ENCODE data around the gene ZMYM3.
"Not testable (repeated sequence)": the region's sequence is repeated elsewhere in the genome, so short reads cannot be mapped to it uniquely, and the experiment has no call there.

The ZMYM3 gene

GRCh38 chrX:71254092-71254963 is at the start of gene ZMYM3:
TSS of gene ZMYM3 (minus strand) at chrX:71254140. CDS start at chrX:71253255, 885 bp downstream.
- DNase-seq (ENCODE audit: low read depth in 2 of 2, low spot score in 1 of 2), result peak; percentile 52 to 53

GRCh38 chrX:71302461-71303213 is 48.7 kb upstream of the ZMYM3 start:
- DNase-seq (ENCODE audit: low read depth in 2 of 2, low spot score in 1 of 2), result no peak

GRCh38 chrX:71301195-71301924 is 47.4 kb upstream of the ZMYM3 start, which contains the start of gene ITGB1BP2:
TSS of gene ITGB1BP2 (plus strand) at chrX:71301750. CDS start at chrX:71301807, 57 bp downstream.
- DNase-seq (ENCODE audit: low read depth in 2 of 2, low spot score in 1 of 2), result no peak

GRCh38 chrX:71300495-71300894 is 46.6 kb upstream of the ZMYM3 start:
- DNase-seq (ENCODE audit: low read depth in 2 of 2, low spot score in 1 of 2), result not testable (repeated sequence)

GRCh38 chrX:71300064-71300463 is 46.1 kb upstream of the ZMYM3 start:
- not testable (repeated sequence) for DNase-seq (ENCODE audit: low read depth in 2 of 2, low spot score in 1 of 2)

GRCh38 chrX:71298119-71298518 is 44.2 kb upstream of the ZMYM3 start:
- DNase-seq (ENCODE audit: low read depth in 2 of 2, low spot score in 1 of 2), result no peak

- DNase-seq (ENCODE audit: low read depth in 2 of 2, low spot score in 1 of 2), result no peak
Measured at GRCh38 chrX:71296806-71297205, 42.9 kb upstream of the ZMYM3 start.

- DNase-seq (ENCODE audit: low read depth in 2 of 2, low spot score in 1 of 2), result no peak
Measured at GRCh38 chrX:71292669-71293365, 38.9 kb upstream of the ZMYM3 start.

GRCh38 chrX:71291381-71291780 is 37.4 kb upstream of the ZMYM3 start:
- DNase-seq (ENCODE audit: low read depth in 2 of 2, low spot score in 1 of 2), result no peak

- DNase-seq (ENCODE audit: low read depth in 2 of 2, low spot score in 1 of 2), result no peak
Measured at GRCh38 chrX:71285929-71286328, 32.0 kb upstream of the ZMYM3 start.

GRCh38 chrX:71283403-71284143 is 29.6 kb upstream of the ZMYM3 start, which contains the start of gene NONO:
TSS of gene NONO (plus strand) at chrX:71283635. CDS start at chrX:71290638, 7,003 bp downstream.
- peak; percentile 38 to 56 for DNase-seq (ENCODE audit: low read depth in 2 of 2, low spot score in 1 of 2)

GRCh38 chrX:71282514-71283402 is 28.8 kb upstream of the ZMYM3 start:
- no peak for DNase-seq (ENCODE audit: low read depth in 2 of 2, low spot score in 1 of 2)

- not testable (repeated sequence) for DNase-seq (ENCODE audit: low read depth in 2 of 2, low spot score in 1 of 2)
Measured at GRCh38 chrX:71281300-71281699, 27.4 kb upstream of the ZMYM3 start.

GRCh38 chrX:71272313-71272712 is 18.4 kb upstream of the ZMYM3 start:
- DNase-seq (ENCODE audit: low read depth in 2 of 2, low spot score in 1 of 2), result not testable (repeated sequence)

- DNase-seq (ENCODE audit: low read depth in 2 of 2, low spot score in 1 of 2), result no peak
Measured at GRCh38 chrX:71269801-71270395, 16.0 kb upstream of the ZMYM3 start.

- DNase-seq (ENCODE audit: low read depth in 2 of 2, low spot score in 1 of 2), result not testable (repeated sequence)
Measured at GRCh38 chrX:71268624-71269023, 14.7 kb upstream of the ZMYM3 start.

GRCh38 chrX:71256856-71257255 is 2.9 kb upstream of the ZMYM3 start:
- no peak for DNase-seq (ENCODE audit: low read depth in 2 of 2, low spot score in 1 of 2)

- DNase-seq (ENCODE audit: low read depth in 2 of 2, low spot score in 1 of 2), result no peak
Measured at GRCh38 chrX:71256051-71256450, 2.1 kb upstream of the ZMYM3 start.
